AG04450 (cell line): ENCODE results near the gene NFIX. TPM values are rescaled to one million over a fixed set of nuclear protein-coding genes. Genes with fewer than 3 reads are reported as not detected.
"Not testable (repeated sequence)": the region's sequence is repeated elsewhere in the genome, so short reads cannot be mapped to it uniquely, and the experiment has no call there.

ENCODE experiments used
- CTCF ChIA-PET: fragments of 300-600, 350-600 bp; formaldehyde crosslinking; extraction: SDS; loops from one replicate; lab custom pipeline; 2022; ENCODE audit warnings: antibody characterized with exemption, inconsistent platforms; lab: Charles Lee
- POLR2A ChIA-PET: fragments of 350-600 bp; formaldehyde crosslinking; extraction: SDS; loops from one replicate; lab custom pipeline; 2021; ENCODE audit warnings: antibody characterized with exemption, inconsistent platforms; lab: Yijun Ruan, JAX
- DNase-seq: peaks from one replicate; pipeline ENCODE4 v3.0.0-alpha.2; 2011; ENCODE audit warnings: low read depth, low spot score
- H3K27ac ChIP-seq: one replicate; pipeline ENCODE4 v1.5.1; 2012; ENCODE audit warnings: low read depth, low read length, control low read depth
- H3K27me3 ChIP-seq: one replicate; pipeline ENCODE4 v1.6.0; 2012; ENCODE audit warnings: low read length; ENCODE audit not compliant: control insufficient read depth, insufficient read depth
- H3K4me3 ChIP-seq: 2 replicates; pipeline ENCODE4 v1.5.1; 2011; ENCODE audit warnings: mild to moderate bottlenecking, low read depth, low read length, control low read depth
- H3K9me3 ChIP-seq: 2 replicates; pipeline ENCODE4 v1.5.1; 2012; ENCODE audit warnings: low read length; ENCODE audit not compliant: control insufficient read depth, insufficient read depth
- CTCF ChIP-seq: IDR thresholded peaks from 2 replicates; pipeline ENCODE4 v1.5.1; 2011; ENCODE audit warnings: low read depth, low read length, control low read depth, inconsistent platforms
- polyA plus RNA-seq: library from polyadenylated mRNA; depleted of rRNA; stranded (reverse); fragments of >200 nt; gene quantifications from 2 replicates; pipeline ENCODE4 v1.2.3, GENCODE V29; 2011

NFIX gene
- polyA plus RNA-seq, 1 experiment = 15.1 TPM

GRCh38 chr19:12947702-12948611 is 47.3 kb upstream of the NFIX start:
- POLR2A ChIA-PET = interaction anchor here (1.1 kb wide), 1 partner anchor 10 kb away, joined by 3 read pairs; no protein-coding TSS in a partner anchor
- H3K4me3 ChIP-seq = no peak overlapping the region
- CTCF ChIA-PET = interaction anchor here (0.5 to 1.8 kb wide), 2 partner anchors 17 to 67 kb away, joined by 3 to 8 read pairs; partner anchors contain the start of gene DNASE2
- TF ChIP-seq CTCF = no peak
- no peaks in the 10 kb centered on the region for H3K27me3 ChIP-seq
- no peak overlapping the region for H3K27ac ChIP-seq
- DNase-seq = no peak
- H3K9me3 ChIP-seq = no peaks in the 10 kb centered on the region; the same call in 1 of the 2 replicates

GRCh38 chr19:12948612-12949362 is 46.5 kb upstream of the NFIX start:
- Histone ChIP-seq H3K27me3 (no peaks in the 10 kb centered on the region), H3K9me3 (no peaks in the 10 kb centered on the region; the same call in 1 of the 2 replicates), H3K4me3 (no peak overlapping the region), H3K27ac (no peak overlapping the region)
- DNase-seq = no peak
- CTCF ChIA-PET = interaction anchor here (1.8 kb wide), 1 partner anchor 17 kb away, joined by 8 read pairs; no protein-coding TSS in a partner anchor
- TF ChIP-seq CTCF = no peak
- POLR2A ChIA-PET = interaction anchor here (1.1 kb wide), 1 partner anchor 11 kb away, joined by 3 read pairs; no protein-coding TSS in a partner anchor

- no peaks in the 10 kb centered on the region; the same call in 1 of the 2 replicates for H3K9me3 ChIP-seq
- H3K27me3 ChIP-seq = no peaks in the 10 kb centered on the region
- POLR2A ChIA-PET = interaction anchor here (0.6 kb wide), 1 partner anchor 42 kb away, joined by 3 read pairs; no protein-coding TSS in a partner anchor
- H3K4me3 ChIP-seq = no peak overlapping the region
- TF ChIP-seq CTCF = no peak
- no peak for DNase-seq
- CTCF ChIA-PET = interaction anchor here (0.5 to 2.0 kb wide), 3 partner anchors 16 to 104 kb away, joined by 4 to 9 read pairs (median 5); no protein-coding TSS in a partner anchor
- peak overlapping the region; percentile 11 for H3K27ac ChIP-seq
These were observed 45.7 kb upstream of the NFIX start for GRCh38 chr19:12949363-12950283.

GRCh38 chr19:12952050-12952449 is 43.2 kb upstream of the NFIX start:
- H3K27ac ChIP-seq = peak overlapping the region; percentile 90
- H3K27me3 ChIP-seq, POLR2A ChIA-PET, DNase-seq, H3K9me3 ChIP-seq, H3K4me3 ChIP-seq: not testable (repeated sequence)
- CTCF ChIA-PET = interaction anchor here (2.0 kb wide), 1 partner anchor 13 kb away, joined by 9 read pairs; no protein-coding TSS in a partner anchor
